Gastrocnemius medialis (tissue), 4 donors: ENCODE results near the gene SYT14.

Experiments used
- POLR2A ChIP-seq, 2 donors: fragments of 450-650 bp; IDR thresholded peaks; one replicate each; pipeline ENCODE4 v1.6.1; 2017; ENCODE audit warnings: antibody characterized with exemption in 2 of 2, mild to moderate bottlenecking in 2 of 2, moderate library complexity in 2 of 2
- TF ChIP-seq, protein P1 (sequence below), 5 experiments: fragments of 450-650 bp in 3 of 5; fragments of 200-600 bp in 2 of 5; sonication (generic) in 2 of 5; IDR thresholded peaks in 4 of 5; conservative IDR thresholded peaks in 1 of 5; 1 replicate in 4 of 5; 2 replicates in 1 of 5; pipeline ENCODE4 v1.5.1; 2016 to 2019; ENCODE audit warnings: antibody characterized with exemption in 5 of 5, mild to moderate bottlenecking in 3 of 5, moderate library complexity in 3 of 5

DNA sequence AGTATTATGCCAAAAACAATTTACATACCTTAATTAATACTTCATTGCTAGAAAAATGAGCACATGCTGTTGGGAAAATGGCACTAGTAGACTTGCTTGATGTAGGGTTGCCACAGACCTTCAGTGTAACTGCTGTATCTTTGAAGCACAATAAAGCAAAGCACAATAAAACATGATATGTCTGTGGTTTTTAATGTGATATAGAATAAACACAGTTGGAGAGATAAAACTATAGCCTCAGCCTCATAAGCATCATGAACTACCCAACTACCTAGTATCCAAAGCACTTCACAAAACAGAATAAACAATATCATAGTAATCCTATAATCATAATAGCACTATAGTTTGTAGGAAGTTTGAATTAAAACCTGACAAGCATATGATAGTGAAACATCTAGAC, 143.5 kb downstream of the SYT14 start:
- TF ChIP-seq, protein P1, sequence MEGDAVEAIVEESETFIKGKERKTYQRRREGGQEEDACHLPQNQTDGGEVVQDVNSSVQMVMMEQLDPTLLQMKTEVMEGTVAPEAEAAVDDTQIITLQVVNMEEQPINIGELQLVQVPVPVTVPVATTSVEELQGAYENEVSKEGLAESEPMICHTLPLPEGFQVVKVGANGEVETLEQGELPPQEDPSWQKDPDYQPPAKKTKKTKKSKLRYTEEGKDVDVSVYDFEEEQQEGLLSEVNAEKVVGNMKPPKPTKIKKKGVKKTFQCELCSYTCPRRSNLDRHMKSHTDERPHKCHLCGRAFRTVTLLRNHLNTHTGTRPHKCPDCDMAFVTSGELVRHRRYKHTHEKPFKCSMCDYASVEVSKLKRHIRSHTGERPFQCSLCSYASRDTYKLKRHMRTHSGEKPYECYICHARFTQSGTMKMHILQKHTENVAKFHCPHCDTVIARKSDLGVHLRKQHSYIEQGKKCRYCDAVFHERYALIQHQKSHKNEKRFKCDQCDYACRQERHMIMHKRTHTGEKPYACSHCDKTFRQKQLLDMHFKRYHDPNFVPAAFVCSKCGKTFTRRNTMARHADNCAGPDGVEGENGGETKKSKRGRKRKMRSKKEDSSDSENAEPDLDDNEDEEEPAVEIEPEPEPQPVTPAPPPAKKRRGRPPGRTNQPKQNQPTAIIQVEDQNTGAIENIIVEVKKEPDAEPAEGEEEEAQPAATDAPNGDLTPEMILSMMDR (IDR thresholded peaks at IDR 0.05 in 4 of 5, conservative IDR thresholded peaks at IDR 0.05 in 1 of 5): no peak
- no peak for TF ChIP-seq POLR2A (IDR thresholded peaks at IDR 0.05)
